IgD-negative memory B cell (primary cell): ENCODE data around the gene RALGAPB. TPM values are rescaled to one million over a fixed set of nuclear protein-coding genes. Genes with fewer than 3 reads are reported as not detected.
"Not testable (repeated sequence)": the region's sequence is repeated elsewhere in the genome, so short reads cannot be mapped to it uniquely, and the experiment has no call there.

ENCODE experiments used
- H3K27ac Mint-ChIP-seq, 3 donors: one replicate each; pipeline ENCODE4 v1.8.0; 2020 to 2022; ENCODE audit warnings: mild to moderate bottlenecking in 3 of 3, mixed read lengths in 3 of 3, moderate library complexity in 1 of 3
- H3K27me3 Mint-ChIP-seq: one replicate; pipeline ENCODE4 v1.8.0; 2021; ENCODE audit warnings: mixed read lengths
- H3K36me3 Mint-ChIP-seq: one replicate; pipeline ENCODE4 v1.8.0; 2020; ENCODE audit warnings: mild to moderate bottlenecking, mixed read lengths
- H3K4me1 Mint-ChIP-seq, 3 donors: one replicate each; pipeline ENCODE4 v1.8.0; 2020 to 2022; ENCODE audit warnings: mixed read lengths in 3 of 3, mild to moderate bottlenecking in 1 of 3
- H3K4me3 Mint-ChIP-seq, 4 donors: one replicate each; pipeline ENCODE4 v1.8.0; 2020 to 2022; ENCODE audit warnings: mild to moderate bottlenecking in 4 of 4, mixed read lengths in 4 of 4, moderate library complexity in 3 of 4
- H3K9me3 Mint-ChIP-seq, 3 donors: one replicate each; pipeline ENCODE4 v1.8.0; 2020 to 2021; ENCODE audit warnings: mixed read lengths in 3 of 3, mild to moderate bottlenecking in 1 of 3
- polyA plus RNA-seq: library from polyadenylated mRNA; unstranded; fragments of 300-500 nt; fragmentation: Illumina TruSeq; gene quantifications from one replicate; pipeline ENCODE4 v1.2.3, GENCODE V29; 2021

Gene RALGAPB
- 13.0 TPM for polyA plus RNA-seq

DNA sequence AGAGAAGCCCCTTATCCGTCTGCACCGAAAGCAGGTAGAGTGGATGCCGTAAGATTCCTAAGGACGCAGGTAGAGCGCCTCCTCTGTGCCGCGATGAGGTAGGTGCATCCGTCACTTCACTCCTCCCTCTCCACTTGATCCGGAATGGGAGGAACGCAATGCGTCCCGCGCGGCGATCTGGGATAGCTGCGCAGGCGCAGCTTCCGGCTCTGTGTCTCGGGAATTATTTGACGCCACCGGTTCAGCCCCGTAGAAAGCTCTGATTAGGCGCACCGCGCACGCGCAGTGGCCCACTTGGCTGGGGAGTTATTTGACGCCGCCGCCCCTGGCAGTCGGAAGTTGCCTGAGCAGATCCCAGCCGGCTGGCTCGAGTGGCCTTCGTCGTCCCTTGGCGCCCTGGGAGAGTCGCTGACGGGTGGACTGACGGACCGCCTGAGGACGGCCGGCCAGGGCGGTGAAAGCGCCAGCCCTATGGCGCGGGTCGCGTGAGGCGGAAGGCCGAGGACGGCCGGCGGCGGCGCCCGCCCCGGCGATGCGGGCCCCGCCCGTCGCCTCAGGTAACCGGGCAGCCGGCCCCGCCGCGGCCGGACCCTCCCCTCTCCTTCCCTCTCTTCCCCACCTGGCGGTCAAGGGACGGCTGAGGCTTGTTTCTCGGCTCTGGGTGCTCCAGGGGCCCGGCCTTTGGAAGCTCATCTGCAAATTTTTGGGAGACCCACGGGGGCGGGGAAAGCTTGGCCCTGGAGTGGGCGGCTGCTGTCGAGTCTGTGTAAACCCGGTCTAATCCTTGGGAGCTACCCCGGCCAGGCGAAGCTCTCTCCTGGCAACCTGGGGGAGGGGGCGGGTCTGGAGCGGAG is at the start of gene RALGAPB:
Gene RALGAPB (plus strand): TSS at position 331 of the 854 bp plus-strand sequence. CDS start 15,590 bp downstream, outside the sequence.
- Mint-ChIP-seq H3K27ac (peak within 1 kb of the TSS; percentile 68 to 94 (median 81)), H3K4me1 (peaks cover 17 to 38% (median 27%) of the 10 kb centered on the region in 3 donors), H3K27me3 (no peaks in the 10 kb centered on the region), H3K4me3 (peak within 1 kb of the TSS; percentile 88 to 97 (median 92)), H3K36me3 (no peaks in the 10 kb centered on the region), H3K9me3 (no peaks in the 10 kb centered on the region)

DNA sequence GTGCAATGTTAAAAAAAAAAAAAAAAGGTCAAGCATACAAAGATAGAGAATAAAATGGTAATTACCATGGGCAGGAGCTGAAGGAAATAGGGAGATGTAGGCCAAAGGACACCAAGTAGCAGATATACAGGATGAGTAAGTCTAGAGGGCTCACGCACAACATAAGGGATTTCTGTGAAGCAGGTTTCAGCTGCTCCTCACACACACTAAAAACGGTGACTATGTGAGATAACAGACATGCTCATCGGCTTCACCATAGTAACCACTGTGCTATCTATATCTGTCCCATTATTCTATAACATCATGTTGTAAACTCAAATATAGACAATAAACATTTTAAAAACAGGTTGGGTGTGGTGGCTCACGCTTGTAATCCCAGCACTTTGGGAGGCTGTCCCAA is 49.1 kb upstream of the RALGAPB start:
- Mint-ChIP-seq H3K4me1 (peaks cover 0 to 4% (median 2%) of the 10 kb centered on the region in 3 donors), H3K4me3 (no peak overlapping the region), H3K27ac (peak overlapping the region in 1 of 3 donors; percentile 21), H3K36me3 (peaks cover 10% of the 10 kb centered on the region), H3K27me3 (no peaks in the 10 kb centered on the region), H3K9me3 (no peaks in the 10 kb centered on the region)

DNA sequence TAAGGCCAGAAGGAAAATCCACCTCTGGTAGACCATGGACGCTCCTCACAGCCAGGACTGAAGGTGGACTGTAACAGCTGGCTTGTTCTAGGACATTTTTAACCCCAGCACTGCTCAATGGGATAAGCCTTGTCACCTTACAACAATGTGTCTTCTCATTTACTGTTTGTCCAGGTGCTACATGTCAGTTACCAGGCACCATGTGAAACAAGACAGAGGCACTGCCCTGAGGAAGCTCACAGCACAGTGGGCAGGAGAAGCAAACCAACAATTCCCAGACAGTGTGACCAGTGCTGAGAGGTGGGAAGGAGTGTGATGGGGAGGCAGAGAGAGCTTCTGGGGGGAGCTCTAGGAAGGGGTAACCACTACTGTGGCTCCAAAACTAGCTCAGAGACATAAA is 48.2 kb upstream of the RALGAPB start:
- Mint-ChIP-seq H3K36me3 (peaks cover 7% of the 10 kb centered on the region), H3K9me3 (no peaks in the 10 kb centered on the region), H3K4me3 (peak overlapping the region in 1 of 4 donors; percentile 20), H3K27me3 (no peaks in the 10 kb centered on the region), H3K4me1 (peaks cover 0 to 5% (median 4%) of the 10 kb centered on the region in 3 donors), H3K27ac (peak overlapping the region in 2 of 3 donors; percentile 25 to 39)

DNA sequence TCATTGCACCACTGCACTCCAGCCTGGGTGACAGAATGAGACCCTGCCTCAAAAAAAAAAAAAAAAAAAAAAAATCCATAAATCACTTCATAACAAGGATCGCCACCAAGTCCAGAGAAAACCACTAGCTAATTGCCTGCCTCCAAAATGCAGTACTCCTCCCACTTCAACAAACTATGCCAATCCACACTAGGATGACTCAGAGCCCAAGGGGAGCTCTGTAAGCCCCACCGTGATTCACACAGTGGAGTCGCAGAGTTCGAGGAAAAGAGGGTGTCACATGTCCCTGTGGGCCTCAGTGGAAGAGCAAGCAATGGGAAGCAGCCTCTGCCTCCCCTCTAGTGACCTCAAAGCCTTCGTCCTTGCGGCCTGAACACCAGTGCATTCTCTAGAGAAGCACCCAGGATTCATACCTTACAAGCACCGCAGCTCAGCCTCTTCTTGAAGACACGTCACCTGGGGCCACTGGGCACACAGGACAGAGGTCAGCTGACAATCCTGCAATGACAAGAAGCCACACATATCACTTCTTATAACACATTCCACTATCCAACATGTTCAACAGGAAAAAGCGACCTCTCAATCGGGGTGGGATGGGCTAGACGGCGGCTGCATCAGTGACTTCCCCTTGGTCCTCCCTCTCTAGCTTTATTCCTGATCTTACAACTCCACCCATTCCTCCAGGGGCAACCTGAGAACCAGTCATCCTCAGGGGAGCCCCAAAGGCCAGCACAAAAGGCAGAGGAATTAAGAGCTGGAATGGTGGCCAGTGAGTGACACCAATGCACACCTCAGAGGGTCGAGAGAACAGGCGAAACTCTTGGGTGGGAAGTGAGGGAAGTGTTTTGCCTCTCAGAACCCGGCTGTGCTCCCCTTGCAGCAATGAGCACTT is 46.4 kb upstream of the RALGAPB start:
- H3K27ac Mint-ChIP-seq, result peak overlapping the region in 2 of 3 donors; percentile 67 to 71
- no peaks in the 10 kb centered on the region for H3K9me3 Mint-ChIP-seq
- H3K4me3 Mint-ChIP-seq, result no peak overlapping the region
- H3K36me3 Mint-ChIP-seq, result peaks cover 3% of the 10 kb centered on the region
- peaks cover 0 to 5% (median 4%) of the 10 kb centered on the region in 3 donors for H3K4me1 Mint-ChIP-seq
- H3K27me3 Mint-ChIP-seq, result no peaks in the 10 kb centered on the region

DNA sequence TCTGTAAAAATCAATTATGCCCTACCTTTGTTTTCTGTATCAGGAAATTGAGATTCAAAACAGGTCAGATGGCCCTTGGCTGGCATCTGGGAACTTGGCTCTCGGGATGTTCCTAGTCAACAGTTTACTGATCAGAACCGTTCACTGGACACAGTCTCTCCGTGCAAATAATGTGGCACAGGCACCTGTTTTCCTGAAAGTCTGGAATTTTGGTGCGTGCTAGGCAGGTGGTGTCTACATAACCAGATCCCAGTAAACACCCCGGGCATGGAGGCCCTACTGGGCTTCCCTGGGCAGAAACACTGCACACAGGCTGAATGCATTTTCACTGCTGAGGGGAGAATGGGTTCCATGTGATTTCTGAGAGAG is 45.0 kb upstream of the RALGAPB start:
- H3K27me3 Mint-ChIP-seq, result no peaks in the 10 kb centered on the region
- peaks cover 0 to 11% (median 3%) of the 10 kb centered on the region in 3 donors for H3K4me1 Mint-ChIP-seq
- no peaks in the 10 kb centered on the region for H3K9me3 Mint-ChIP-seq
- H3K4me3 Mint-ChIP-seq, result no peak overlapping the region
- peaks cover 6% of the 10 kb centered on the region for H3K36me3 Mint-ChIP-seq
- H3K27ac Mint-ChIP-seq, result peak overlapping the region in 1 of 3 donors; percentile 59

DNA sequence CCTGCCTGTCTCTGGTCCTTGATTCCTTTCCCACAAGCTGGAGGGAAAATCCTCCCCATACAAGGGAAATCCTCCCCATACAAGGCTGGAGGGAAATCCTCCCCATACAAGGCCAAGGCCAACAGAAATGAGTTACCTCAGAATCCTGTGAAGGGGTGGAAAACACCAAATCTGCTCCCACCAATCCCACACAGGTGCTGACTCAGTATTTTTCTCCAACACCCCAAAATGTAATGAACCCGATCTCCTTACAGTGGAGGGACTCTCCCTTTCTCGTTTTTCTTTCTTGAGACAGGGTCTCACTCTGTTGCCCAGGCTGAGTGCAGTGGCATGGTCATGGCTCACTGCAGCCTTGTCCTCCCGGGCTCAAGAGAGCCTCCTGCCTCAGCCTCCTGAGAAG is 43.8 kb upstream of the RALGAPB start:
- Mint-ChIP-seq H3K27me3 (no peaks in the 10 kb centered on the region), H3K36me3 (peaks cover 2% of the 10 kb centered on the region), H3K27ac (peak overlapping the region in 2 of 3 donors; percentile 26 to 71), H3K4me3 (peak overlapping the region in 1 of 4 donors; percentile 37), H3K4me1 (peaks cover 0 to 17% (median 3%) of the 10 kb centered on the region in 3 donors), H3K9me3 (no peaks in the 10 kb centered on the region)

DNA sequence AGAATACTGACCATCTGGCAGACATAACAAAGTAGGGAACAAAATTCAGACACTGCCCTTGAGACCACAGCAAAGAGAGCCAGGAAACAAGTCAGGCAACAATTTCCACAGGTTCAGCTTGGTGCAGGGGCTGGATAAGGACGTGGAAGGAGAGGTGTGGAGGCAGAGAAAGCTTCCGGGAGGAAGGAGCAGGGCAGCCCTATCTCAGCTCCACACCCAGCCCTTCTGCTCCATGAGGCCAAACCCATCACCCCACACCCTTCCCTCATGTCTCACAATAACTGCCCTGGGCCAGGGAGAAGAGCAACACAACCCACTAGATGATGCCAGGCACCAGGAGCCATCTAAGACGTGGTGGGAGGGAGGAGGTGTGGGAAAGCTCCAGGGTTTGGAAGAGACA is 43.3 kb upstream of the RALGAPB start:
- Mint-ChIP-seq H3K27me3 (no peaks in the 10 kb centered on the region), H3K36me3 (peaks cover 2% of the 10 kb centered on the region), H3K4me1 (peaks cover 1 to 22% (median 8%) of the 10 kb centered on the region in 3 donors), H3K27ac (peak overlapping the region in 1 of 3 donors; percentile 26), H3K4me3 (peak overlapping the region in 1 of 4 donors; percentile 37), H3K9me3 (no peaks in the 10 kb centered on the region)

DNA sequence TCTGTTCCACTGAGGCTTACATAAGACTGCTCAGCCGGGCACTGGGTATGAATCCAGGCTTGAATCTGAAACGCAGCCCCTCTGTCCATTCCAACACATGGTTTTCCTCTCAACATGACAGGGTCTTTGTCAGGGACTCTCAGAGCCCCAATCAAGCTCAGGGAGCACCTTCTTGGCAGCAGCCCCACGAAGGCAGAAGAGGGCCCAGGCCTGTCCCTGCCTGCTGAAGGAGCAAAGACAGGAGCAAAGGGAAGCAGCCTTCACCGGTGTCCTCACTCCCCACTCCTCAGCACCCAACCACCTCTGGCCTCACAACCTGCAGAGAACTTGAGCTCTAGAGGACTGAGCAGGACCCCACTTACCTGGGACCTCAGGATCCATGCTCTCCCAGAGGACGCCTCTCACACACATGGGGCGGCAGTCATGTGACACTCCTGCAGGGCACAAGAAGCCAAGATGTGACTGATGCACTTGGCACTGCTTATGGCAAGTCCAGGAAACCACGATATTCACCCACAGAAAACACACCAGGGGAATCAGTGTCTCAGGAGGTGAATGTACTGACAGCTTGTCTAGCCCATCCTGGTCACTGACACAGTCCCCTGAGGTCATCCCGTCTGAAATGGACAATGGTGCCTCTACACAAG is 41.8 kb upstream of the RALGAPB start:
- H3K27me3 Mint-ChIP-seq, result no peaks in the 10 kb centered on the region
- no peak overlapping the region for H3K27ac Mint-ChIP-seq
- H3K9me3 Mint-ChIP-seq, result no peaks in the 10 kb centered on the region
- H3K36me3 Mint-ChIP-seq, result peaks cover 2% of the 10 kb centered on the region
- peaks cover 2 to 22% (median 17%) of the 10 kb centered on the region in 3 donors for H3K4me1 Mint-ChIP-seq
- no peak overlapping the region for H3K4me3 Mint-ChIP-seq

DNA sequence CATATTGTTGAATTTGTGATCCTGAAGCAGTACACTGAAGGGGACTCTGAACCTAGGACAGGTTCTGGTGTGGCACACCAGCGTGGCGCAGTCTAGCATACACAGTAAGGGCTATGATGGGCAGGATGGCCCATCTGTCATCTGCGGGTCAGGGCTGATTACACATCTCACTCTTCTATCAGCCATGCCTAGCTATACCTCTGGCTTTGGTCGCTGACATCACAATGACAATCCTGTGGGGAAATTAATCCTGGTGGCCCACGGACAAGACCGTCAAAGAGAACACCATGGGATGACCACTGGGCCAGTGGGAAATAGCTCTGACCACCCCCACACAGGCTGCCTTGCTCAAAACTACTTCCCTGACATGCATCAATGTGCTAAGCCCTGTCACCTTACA is 40.4 kb upstream of the RALGAPB start:
- H3K36me3 Mint-ChIP-seq, result peaks cover 2% of the 10 kb centered on the region

DNA sequence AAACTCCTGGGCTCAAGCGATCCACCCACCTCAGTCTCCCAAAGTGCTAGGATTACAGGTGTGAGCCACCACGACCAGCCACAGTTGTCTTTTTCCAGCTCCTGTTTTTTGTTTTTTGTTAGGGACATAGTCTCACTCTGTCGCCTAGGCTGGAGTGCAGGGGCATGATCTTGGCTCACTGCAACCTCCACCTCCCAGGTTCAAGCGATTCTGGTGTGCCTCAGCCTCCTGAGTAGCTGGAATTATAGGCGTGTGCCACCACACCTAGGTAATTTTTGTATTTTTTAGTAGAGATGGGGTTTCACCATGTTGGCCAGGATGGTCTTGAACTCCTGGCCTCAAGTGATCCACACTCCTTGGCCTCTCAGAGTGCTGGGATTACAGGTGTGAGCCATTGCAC is 39.8 kb upstream of the RALGAPB start:
- H3K4me3 Mint-ChIP-seq, result peak overlapping the region in 2 of 4 donors; percentile 28 to 100

More for the DNA sequence above, 40.4 kb upstream of the RALGAPB start:
- Mint-ChIP-seq H3K4me3 (peak overlapping the region in 2 of 4 donors; percentile 39 to 100), H3K9me3 (no peaks in the 10 kb centered on the region), H3K27ac (peak overlapping the region in 2 of 3 donors; percentile 59 to 63), H3K27me3 (no peaks in the 10 kb centered on the region), H3K4me1 (peaks cover 2 to 22% (median 17%) of the 10 kb centered on the region in 3 donors)

DNA sequence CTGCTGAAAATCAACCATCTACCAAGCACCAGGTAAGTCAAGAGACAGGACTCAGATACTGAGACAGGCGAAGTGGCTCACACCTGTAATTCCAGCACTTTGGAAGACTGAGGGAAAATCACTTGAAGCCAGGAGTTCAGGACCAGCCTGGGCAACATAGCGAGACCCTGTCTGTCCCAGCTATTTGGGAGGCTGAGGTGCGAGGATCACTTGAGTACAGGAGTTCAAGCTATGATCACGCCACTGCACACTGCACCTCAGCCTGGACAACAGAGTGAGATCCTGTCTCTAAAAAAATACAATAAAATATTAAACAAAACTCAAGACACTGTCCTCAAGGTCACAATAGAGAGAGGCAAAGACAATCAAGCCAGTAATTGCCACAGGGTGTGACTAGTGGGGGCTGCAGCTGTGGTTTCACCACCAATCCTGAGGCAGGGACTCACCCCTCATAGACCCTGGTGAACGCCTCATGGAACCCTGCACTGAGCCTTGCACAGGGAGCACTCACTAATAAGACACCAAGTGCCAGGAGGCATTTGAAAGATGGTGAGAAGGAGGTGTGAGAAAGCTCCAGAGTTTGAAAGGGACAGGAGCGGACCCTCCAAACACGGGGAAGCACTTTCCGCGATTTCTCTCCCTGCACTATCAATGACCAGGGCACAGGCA is 39.2 kb upstream of the RALGAPB start:
- H3K4me1 Mint-ChIP-seq, result peaks cover 2 to 22% (median 17%) of the 10 kb centered on the region in 3 donors
- peaks cover 2% of the 10 kb centered on the region for H3K36me3 Mint-ChIP-seq
- peak overlapping the region; percentile 84 to 100 (median 94) for H3K4me3 Mint-ChIP-seq
- H3K27me3 Mint-ChIP-seq, result no peaks in the 10 kb centered on the region
- H3K27ac Mint-ChIP-seq, result peak overlapping the region; percentile 96 to 99 (median 98)
- H3K9me3 Mint-ChIP-seq, result no peaks in the 10 kb centered on the region

More for the DNA sequence above, 39.8 kb upstream of the RALGAPB start:
- not testable (repeated sequence) for H3K27me3 Mint-ChIP-seq, H3K36me3 Mint-ChIP-seq, H3K9me3 Mint-ChIP-seq
- peak overlapping the region; percentile 96 to 99 (median 98) for H3K27ac Mint-ChIP-seq
- peaks cover 2 to 22% (median 17%) of the 10 kb centered on the region in 3 donors for H3K4me1 Mint-ChIP-seq

DNA sequence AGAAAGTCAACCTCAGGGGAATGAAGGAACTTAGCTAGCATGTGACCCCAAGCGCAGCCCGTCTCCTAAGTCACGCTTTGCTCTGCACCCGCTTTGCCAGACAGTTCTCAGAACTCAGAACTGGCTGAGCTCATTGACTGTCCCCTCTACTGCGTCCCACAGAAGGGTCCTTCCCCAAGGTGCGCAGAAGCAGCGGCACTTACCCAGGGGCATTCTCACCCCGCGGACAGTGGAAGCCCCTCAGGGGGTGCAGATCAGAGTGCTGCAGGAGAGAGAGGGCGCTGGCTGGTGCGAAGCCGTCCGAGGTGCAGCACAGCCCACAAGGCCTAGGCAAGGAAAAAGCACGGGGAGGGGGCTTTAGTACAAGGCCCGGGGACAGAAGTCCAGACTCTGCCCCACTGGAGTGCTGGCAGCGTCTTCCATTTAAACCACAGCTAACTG is 38.3 kb upstream of the RALGAPB start:
- peaks cover 2% of the 10 kb centered on the region for H3K36me3 Mint-ChIP-seq
- peaks cover 2% of the 10 kb centered on the region for H3K27me3 Mint-ChIP-seq
- peaks cover 2 to 18% (median 17%) of the 10 kb centered on the region in 3 donors for H3K4me1 Mint-ChIP-seq
- H3K4me3 Mint-ChIP-seq, result peak overlapping the region; percentile 92 to 100 (median 96)
- peak overlapping the region; percentile 96 to 99 (median 98) for H3K27ac Mint-ChIP-seq
- H3K9me3 Mint-ChIP-seq, result no peaks in the 10 kb centered on the region

DNA sequence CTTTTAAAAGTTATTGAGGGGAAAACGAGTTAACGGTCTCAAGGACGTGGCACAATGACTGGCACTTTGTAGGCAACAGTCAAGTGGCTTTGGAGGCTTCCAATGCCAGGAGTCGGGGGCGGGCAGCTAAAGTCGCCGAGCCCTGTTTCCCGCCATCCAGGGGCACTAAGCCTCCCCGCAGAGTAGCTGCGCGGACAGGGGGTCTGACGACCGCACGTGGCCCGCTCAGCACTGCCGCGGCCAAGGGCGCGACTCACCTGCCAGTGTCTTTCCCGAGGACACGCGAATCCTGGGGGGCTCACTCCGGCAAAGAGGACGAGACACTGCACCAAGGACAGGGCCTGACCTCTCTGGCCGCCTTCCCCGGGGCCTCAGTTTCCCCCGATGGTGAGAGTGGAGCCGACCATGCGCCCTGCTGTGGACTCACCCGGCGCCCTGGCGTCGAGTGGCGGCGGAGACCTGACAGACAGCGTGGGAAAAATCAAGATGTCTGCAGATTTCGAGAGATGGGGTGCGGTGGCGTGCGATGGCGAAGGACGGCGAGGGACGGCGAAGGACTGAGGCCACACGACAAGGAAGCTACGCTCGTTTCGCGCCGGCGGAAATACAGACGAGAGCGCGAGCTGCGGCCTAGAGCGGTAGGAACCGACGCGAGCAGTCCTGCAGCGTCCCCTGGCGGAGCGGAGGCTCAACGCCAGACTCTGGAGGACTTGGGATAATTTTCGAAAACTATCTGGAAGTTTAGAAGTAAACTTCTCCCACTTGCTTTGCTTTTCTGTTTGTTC is 37.7 kb upstream of the RALGAPB start, which contains the start of gene SNHG17:
Gene SNHG17 (minus strand): TSS at position 559 of the 785 bp plus-strand sequence.
- Mint-ChIP-seq H3K9me3 (no peaks in the 10 kb centered on the region), H3K36me3 (peaks cover 2% of the 10 kb centered on the region), H3K27ac (peak within 1 kb of the TSS; percentile 96 to 99 (median 98)), H3K4me1 (peaks cover 2 to 18% (median 17%) of the 10 kb centered on the region in 3 donors), H3K4me3 (peak within 1 kb of the TSS; percentile 92 to 100 (median 96)), H3K27me3 (peaks cover 2% of the 10 kb centered on the region)
